DMS153 treated with DMSO at 0.1 percent for 48 hours (cell line): ENCODE measurements around the gene SAC3D1.

ENCODE experiments used
- DNase-seq: peaks from one replicate; lab custom pipeline; 2025; ENCODE audit not compliant: unreplicated experiment; lab: John Stamatoyannopoulos, UW

Gene SAC3D1

DNA sequence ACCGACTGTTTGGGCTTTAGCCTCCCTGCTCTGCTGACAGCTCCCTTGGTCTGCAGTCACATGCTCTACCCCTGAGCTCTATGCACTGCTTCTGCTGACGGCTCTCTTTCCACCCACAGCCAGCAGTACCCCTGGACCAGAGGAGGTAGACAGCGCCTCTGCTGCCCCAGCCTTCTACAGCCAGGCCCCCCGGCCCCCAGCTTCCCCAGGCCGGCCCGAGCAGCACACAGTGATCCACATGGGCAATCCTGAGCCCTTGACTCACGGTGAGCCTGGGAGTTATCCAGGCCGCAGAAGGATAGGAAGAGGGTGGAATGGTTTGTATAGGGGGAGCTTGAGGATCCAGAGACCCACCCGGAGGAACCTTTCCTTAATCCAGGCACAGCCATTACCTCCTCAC, 45.8 kb downstream of the SAC3D1 start:
- DNase-seq = no peak

GRCh38 chr11:65087216-65087615, 46.2 kb downstream of the SAC3D1 start:
- no peak for DNase-seq

DNA sequence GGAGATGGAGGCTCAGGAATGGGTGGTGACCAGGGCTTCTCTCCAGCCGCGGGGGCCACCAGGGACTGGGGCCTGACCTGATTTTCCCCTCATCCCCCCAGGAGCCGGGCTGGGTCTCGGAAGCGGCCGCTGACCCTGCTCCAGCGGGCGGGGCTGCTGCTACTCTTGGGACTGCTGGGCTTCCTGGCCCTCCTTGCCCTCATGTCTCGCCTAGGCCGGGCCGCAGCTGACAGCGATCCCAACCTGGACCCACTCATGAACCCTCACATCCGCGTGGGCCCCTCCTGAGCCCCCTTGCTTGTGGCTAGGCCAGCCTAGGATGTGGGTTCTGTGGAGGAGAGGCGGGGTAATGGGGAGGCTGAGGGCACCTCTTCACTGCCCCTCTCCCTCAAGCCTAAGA, 46.8 kb downstream of the SAC3D1 start:
- DNase-seq = no peak

DNA sequence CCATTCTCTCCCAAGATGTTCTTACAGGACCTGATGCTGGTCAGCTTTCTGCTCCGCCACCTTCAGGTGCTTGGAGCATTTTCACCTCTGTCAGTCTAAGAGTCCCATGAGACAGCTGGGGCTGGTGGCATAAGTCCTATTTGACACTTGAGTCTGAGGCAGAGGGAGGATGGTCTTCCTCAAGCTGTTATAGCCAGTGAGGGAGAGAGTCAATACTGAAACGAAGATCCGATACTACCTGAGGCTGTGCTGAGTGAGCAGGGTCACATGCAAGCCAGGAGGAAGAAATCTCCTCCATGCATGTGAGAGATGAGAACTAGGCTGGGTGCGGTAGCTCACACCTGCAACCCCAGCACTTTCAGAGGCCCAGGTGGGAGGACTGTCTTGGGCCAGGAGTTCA, 48.6 kb downstream of the SAC3D1 start:
- no peak for DNase-seq

GRCh38 chr11:65090628-65091027, 49.6 kb downstream of the SAC3D1 start:
- no peak for DNase-seq
